Nephron (organoid): ENCODE results near the gene DMRTB1.

Source experiments
- H3K27ac Mint-ChIP-seq, 3 experiments: 2 replicates each; pipeline ENCODE4 v1.8.0; 2020; ENCODE audit warnings: mixed read lengths in 3 of 3, mild to moderate bottlenecking in 2 of 3, moderate library complexity in 1 of 3
- H3K27me3 Mint-ChIP-seq: 2 replicates; pipeline ENCODE4 v1.8.0; 2021; ENCODE audit warnings: low read depth, mild to moderate bottlenecking, moderate library complexity, mixed read lengths
- H3K36me3 Mint-ChIP-seq: 2 replicates; pipeline ENCODE4 v1.8.0; 2020; ENCODE audit warnings: low read depth, mixed read lengths
- H3K4me1 Mint-ChIP-seq: 2 replicates; pipeline ENCODE4 v1.8.0; 2020; ENCODE audit warnings: mixed read lengths
- H3K4me3 Mint-ChIP-seq, 3 experiments: 2 replicates each; pipeline ENCODE4 v1.8.0; 2020; ENCODE audit warnings: mild to moderate bottlenecking in 3 of 3, mixed read lengths in 3 of 3, moderate library complexity in 2 of 3
- H3K9me3 Mint-ChIP-seq: 2 replicates; pipeline ENCODE4 v1.8.0; 2020; ENCODE audit warnings: mixed read lengths
- TF ChIP-seq, protein P1 (sequence below), 3 experiments: fragments of 200-600 bp; sonication (generic); IDR thresholded peaks; one replicate each; pipeline ENCODE4 v1.5.0; 2021; ENCODE audit warnings: antibody characterized with exemption in 3 of 3; ENCODE audit not compliant: unreplicated experiment in 3 of 3

The DMRTB1 gene

DNA sequence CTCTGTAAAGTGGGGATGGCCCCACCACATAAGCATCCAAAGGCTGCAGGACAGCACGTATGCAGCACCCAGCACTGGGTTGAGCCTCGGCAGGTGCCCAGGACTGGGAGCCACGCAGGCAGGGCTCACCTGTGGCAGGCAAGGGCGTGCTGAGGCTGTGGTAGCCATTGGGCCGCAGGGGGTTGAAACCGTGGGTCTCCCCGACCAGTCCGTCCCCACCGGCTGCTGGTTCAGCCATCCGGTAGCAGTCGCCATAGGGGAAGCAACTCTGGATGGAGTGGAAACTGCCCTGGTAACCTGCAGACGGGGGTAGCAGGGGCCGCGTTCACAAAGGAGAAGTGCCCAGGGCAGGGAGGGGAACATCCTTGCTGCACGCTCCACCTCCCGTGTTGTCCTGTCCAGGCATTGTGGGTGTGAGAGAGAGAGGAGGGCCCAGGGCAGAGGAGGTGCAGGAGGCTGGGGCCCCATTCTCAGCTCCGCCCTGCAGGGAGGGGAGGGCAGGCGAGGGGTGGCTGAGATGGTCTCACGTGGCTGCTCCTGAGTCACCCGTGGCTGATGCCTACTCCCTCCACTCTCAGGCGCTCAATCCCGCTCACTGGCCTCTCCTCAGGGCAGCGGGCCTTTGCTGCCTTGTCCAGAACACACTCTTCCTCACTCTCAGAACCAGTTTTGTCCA lies 49.9 kb downstream of the DMRTB1 start:
- Mint-ChIP-seq H3K27me3 (peaks cover 22% of the 10 kb centered on the region), H3K27ac (peak overlapping the region in 1 of 3 experiments; percentile 84), H3K9me3 (no peaks in the 10 kb centered on the region), H3K36me3 (no peaks in the 10 kb centered on the region), H3K4me3 (no peak overlapping the region), H3K4me1 (peaks cover 17% of the 10 kb centered on the region)
- TF ChIP-seq, protein P1, sequence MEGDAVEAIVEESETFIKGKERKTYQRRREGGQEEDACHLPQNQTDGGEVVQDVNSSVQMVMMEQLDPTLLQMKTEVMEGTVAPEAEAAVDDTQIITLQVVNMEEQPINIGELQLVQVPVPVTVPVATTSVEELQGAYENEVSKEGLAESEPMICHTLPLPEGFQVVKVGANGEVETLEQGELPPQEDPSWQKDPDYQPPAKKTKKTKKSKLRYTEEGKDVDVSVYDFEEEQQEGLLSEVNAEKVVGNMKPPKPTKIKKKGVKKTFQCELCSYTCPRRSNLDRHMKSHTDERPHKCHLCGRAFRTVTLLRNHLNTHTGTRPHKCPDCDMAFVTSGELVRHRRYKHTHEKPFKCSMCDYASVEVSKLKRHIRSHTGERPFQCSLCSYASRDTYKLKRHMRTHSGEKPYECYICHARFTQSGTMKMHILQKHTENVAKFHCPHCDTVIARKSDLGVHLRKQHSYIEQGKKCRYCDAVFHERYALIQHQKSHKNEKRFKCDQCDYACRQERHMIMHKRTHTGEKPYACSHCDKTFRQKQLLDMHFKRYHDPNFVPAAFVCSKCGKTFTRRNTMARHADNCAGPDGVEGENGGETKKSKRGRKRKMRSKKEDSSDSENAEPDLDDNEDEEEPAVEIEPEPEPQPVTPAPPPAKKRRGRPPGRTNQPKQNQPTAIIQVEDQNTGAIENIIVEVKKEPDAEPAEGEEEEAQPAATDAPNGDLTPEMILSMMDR (IDR thresholded peaks at IDR 0.05; ENCODE audit: unreplicated experiment in 3 of 3), result no peak

DNA sequence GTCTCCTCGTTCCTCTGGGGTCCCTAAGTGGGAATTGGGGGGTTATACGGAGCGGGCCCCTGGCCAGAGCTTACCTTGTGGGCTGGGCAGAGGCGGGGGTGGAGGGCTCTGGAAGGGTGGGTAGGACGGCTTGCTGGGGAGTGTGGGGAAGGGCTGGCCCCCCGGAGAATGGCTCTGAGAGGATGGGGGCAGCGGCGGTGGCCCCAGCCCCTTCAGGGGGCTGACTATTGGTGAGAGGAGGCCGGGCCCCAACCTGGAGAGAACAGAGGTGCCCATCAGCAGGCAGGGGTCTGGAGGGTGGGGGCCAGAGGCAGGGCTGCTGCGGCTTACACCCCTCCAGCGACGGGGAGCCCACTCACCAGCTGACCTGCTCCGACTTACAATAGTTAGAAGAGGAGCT lies 50.6 kb downstream of the DMRTB1 start:
- Mint-ChIP-seq H3K27me3 (peaks cover 27% of the 10 kb centered on the region), H3K4me3 (no peak overlapping the region), H3K36me3 (no peaks in the 10 kb centered on the region), H3K27ac (peak overlapping the region in 1 of 3 experiments; percentile 84), H3K9me3 (no peaks in the 10 kb centered on the region), H3K4me1 (peaks cover 23% of the 10 kb centered on the region)
- TF ChIP-seq, protein P1 (IDR thresholded peaks at IDR 0.05; ENCODE audit: unreplicated experiment in 3 of 3), result no peak

DNA sequence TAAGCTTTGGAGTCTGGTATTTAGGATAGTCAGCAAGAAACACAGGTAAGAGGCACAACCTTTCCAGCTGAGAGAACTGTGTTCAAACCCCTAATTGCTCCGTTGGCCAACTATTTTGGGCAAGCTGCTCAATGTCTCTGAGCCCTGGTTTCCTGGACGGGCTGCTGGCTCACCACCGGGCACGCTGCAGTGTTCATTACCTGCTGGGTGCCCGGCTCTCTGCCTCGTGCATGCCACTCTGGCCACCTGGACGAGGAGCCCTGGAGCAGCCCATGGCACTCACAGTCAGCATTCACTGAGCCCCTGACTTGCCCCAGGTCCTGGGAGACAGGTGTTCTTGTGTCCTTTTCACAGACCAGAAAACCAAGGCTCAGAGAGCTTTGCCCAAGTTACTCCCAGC lies 51.0 kb downstream of the DMRTB1 start:
- Mint-ChIP-seq H3K9me3 (no peaks in the 10 kb centered on the region), H3K4me3 (no peak overlapping the region), H3K27me3 (peaks cover 31% of the 10 kb centered on the region), H3K36me3 (no peaks in the 10 kb centered on the region), H3K4me1 (peaks cover 25% of the 10 kb centered on the region), H3K27ac (no peak overlapping the region)
- TF ChIP-seq, protein P1 (IDR thresholded peaks at IDR 0.05; ENCODE audit: unreplicated experiment in 3 of 3), result no peak

DNA sequence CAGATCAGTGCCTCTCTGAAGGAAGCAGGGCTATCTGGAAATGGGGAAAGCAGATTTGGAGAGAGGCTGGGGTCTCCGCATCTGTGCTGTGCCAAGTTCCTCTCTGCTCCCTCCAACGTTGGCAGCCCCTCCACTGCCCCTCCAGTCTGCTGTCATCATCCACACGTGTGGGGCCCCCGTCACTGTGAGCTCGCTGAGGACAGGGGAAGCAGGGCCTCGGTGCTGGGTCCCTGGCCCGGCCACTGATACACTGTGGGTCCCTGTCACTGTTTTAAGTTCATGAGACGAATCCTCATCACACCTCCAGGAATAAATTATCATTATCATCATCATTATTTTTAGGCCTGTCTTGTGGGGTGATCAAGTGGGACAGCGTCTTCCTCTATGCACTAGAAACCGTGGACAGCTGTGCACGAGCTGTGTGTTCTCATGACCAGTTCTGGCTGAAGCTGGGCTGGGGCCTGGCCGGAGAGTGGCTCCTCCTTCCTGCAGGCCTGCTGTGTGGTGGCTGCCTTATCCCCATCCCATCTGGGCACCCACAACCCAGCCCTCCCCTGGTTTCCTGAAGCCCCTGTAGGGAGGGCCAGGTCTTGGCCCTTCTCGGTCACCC lies 52.2 kb downstream of the DMRTB1 start:
- H3K27ac Mint-ChIP-seq, result peak overlapping the region in 2 of 3 experiments; percentile 69
- H3K27me3 Mint-ChIP-seq, result peaks cover 35% of the 10 kb centered on the region
- no peaks in the 10 kb centered on the region for H3K36me3 Mint-ChIP-seq
- H3K4me1 Mint-ChIP-seq, result peaks cover 25% of the 10 kb centered on the region
- no peak overlapping the region for H3K4me3 Mint-ChIP-seq
- H3K9me3 Mint-ChIP-seq, result no peaks in the 10 kb centered on the region
- TF ChIP-seq, protein P1 (IDR thresholded peaks at IDR 0.05; ENCODE audit: unreplicated experiment in 3 of 3), result no peak

DNA sequence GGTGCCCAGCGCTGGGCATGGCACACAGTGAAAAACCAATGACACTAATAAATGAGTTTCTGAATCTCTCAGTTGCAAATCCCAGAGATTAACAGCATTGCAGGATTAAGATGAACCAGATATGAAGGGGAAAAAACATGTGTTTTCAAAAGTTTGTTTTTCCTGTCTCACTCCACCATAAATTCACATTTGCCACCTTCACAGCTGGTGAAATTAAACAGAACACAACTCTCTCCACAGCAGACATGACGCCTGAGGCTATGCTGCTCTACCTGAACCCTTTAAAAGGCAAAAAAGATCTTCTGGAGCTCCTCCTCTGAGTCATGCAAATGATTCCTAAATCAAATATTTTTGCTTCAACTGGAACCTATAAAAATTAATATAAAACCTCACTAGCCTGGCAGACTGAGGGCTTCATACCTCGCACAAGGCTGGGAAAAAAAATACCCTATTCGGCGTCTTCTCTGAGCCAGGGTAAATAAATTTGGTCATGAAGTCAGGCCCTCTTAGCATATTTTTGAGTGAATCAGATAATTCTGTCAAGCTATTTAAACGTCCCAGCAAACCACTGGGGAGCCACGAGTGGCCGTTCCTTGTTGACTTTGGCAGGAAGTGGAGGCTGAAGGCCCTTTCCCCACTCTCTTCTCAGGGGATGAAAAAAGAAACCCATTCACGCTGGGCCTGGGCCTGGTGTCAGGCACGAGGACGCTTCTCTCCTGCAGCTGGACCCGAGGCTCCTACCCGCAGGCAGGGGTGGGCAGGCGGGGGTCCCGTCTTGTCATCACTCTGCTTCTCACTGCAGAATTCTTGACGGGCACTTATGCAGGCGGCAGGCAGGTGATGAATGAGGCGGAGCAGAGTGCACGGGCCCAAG lies 53.0 kb downstream of the DMRTB1 start:
- TF ChIP-seq, protein P1 (IDR thresholded peaks at IDR 0.05; ENCODE audit: unreplicated experiment in 3 of 3), result no peak
- Mint-ChIP-seq H3K36me3 (no peaks in the 10 kb centered on the region), H3K27me3 (peaks cover 35% of the 10 kb centered on the region), H3K9me3 (no peaks in the 10 kb centered on the region), H3K4me1 (peaks cover 25% of the 10 kb centered on the region), H3K27ac (peak overlapping the region; percentile 62 to 69 (median 69)), H3K4me3 (no peak overlapping the region)
